Stimulated activated CD4-positive, alpha-beta T cell treated with anti-CD3 and anti-CD28 coated beads, Interleukin-15, amount 100 ng/mL, for 1 hour (primary cell): Measurements from ENCODE around the gene PAK1IP1.
A peak's percentile ranks its signal among the peaks of the same experiment; 100 is the strongest.
"Not testable (repeated sequence)": the region's sequence is repeated elsewhere in the genome, so short reads cannot be mapped to it uniquely, and the experiment has no call there.

Experiments
- DNase-seq, 2 donors: peaks; one replicate each; pipeline ENCODE4 v3.0.0-alpha.2; 2020; ENCODE audit warnings: low read depth in 1 of 2, low spot score in 1 of 2

The PAK1IP1 gene

GRCh38 chr6:10690651-10691445 lies 3.9 kb upstream of the PAK1IP1 start:
- DNase-seq, result no peak

GRCh38 chr6:10692965-10693538 lies 1.7 kb upstream of the PAK1IP1 start:
- no peak for DNase-seq

- DNase-seq, result no peak
Measured at GRCh38 chr6:10695086-10695657, 400 bp downstream of the PAK1IP1 start.

- no peak for DNase-seq
Measured at GRCh38 chr6:10696655-10697054, 1.9 kb downstream of the PAK1IP1 start.

GRCh38 chr6:10713962-10714361 lies 19.2 kb downstream of the PAK1IP1 start:
- DNase-seq, result no peak

GRCh38 chr6:10719296-10719963 lies 24.7 kb downstream of the PAK1IP1 start:
- no peak for DNase-seq

- no peak for DNase-seq
Measured at GRCh38 chr6:10719964-10720264, 25.1 kb downstream of the PAK1IP1 start.

GRCh38 chr6:10720265-10720959 lies 25.6 kb downstream of the PAK1IP1 start:
- peak; percentile 33 to 49 for DNase-seq

GRCh38 chr6:10720960-10721849 lies 26.4 kb downstream of the PAK1IP1 start:
- DNase-seq, result not testable (repeated sequence)

GRCh38 chr6:10721850-10722569 lies 27.2 kb downstream of the PAK1IP1 start:
- DNase-seq, result no peak

GRCh38 chr6:10722570-10722819 lies 27.7 kb downstream of the PAK1IP1 start:
- no peak for DNase-seq

- DNase-seq, result peak; percentile 60 to 76
Measured at GRCh38 chr6:10722820-10723566, 28.2 kb downstream of the PAK1IP1 start, which contains the start of gene TMEM14C. TMEM14C (plus strand) TSS chr6:10723070; CDS start chr6:10724614, 1,544 bp downstream.

GRCh38 chr6:10723567-10723881 lies 28.8 kb downstream of the PAK1IP1 start:
- no peak for DNase-seq

- no peak for DNase-seq
Measured at GRCh38 chr6:10725044-10725443, 30.3 kb downstream of the PAK1IP1 start.

GRCh38 chr6:10725716-10726115 lies 30.9 kb downstream of the PAK1IP1 start:
- no peak for DNase-seq

GRCh38 chr6:10730254-10730653 lies 35.5 kb downstream of the PAK1IP1 start:
- DNase-seq, result no peak

- DNase-seq, result no peak
Measured at GRCh38 chr6:10733151-10733715, 38.5 kb downstream of the PAK1IP1 start.

- no peak for DNase-seq
Measured at GRCh38 chr6:10733863-10734262, 39.1 kb downstream of the PAK1IP1 start.

- DNase-seq, result no peak
Measured at GRCh38 chr6:10736731-10737130, 42.0 kb downstream of the PAK1IP1 start.
